GM19238 (cell line): ENCODE data around the gene R3HDM1.
"Not testable (repeated sequence)": the region's sequence is repeated elsewhere in the genome, so short reads cannot be mapped to it uniquely, and the experiment has no call there.

Source experiments
- DNase-seq: peaks from one replicate; pipeline ENCODE4 v3.0.0; 2011; ENCODE audit warnings: low spot score; ENCODE audit not compliant: insufficient read length

R3HDM1 gene

GRCh38 chr2:135531231-135532197 lies at the start of gene R3HDM1:
TSS of gene R3HDM1 (plus strand) at chr2:135531484. CDS start at chr2:135604846, 73,362 bp downstream.
- DNase-seq: peak; percentile 76

GRCh38 chr2:135485441-135485840 lies 45.8 kb upstream of the R3HDM1 start:
- DNase-seq: no peak

- DNase-seq: no peak
Measured at GRCh38 chr2:135490376-135490775, 40.9 kb upstream of the R3HDM1 start.

GRCh38 chr2:135494503-135494902 lies 36.8 kb upstream of the R3HDM1 start:
- no peak for DNase-seq

GRCh38 chr2:135494917-135495316 lies 36.4 kb upstream of the R3HDM1 start:
- no peak for DNase-seq

- not testable (repeated sequence) for DNase-seq
Measured at GRCh38 chr2:135498588-135498987, 32.7 kb upstream of the R3HDM1 start.

- no peak for DNase-seq
Measured at GRCh38 chr2:135504811-135505210, 26.5 kb upstream of the R3HDM1 start.

GRCh38 chr2:135510577-135510976 lies 20.7 kb upstream of the R3HDM1 start:
- DNase-seq: no peak

- DNase-seq: no peak
Measured at GRCh38 chr2:135512099-135512498, 19.2 kb upstream of the R3HDM1 start.

GRCh38 chr2:135525786-135526185 lies 5.5 kb upstream of the R3HDM1 start:
- no peak for DNase-seq

GRCh38 chr2:135528006-135528405 lies 3.3 kb upstream of the R3HDM1 start:
- no peak for DNase-seq

- DNase-seq: peak; percentile 61
Measured at GRCh38 chr2:135530313-135531230, 712 bp upstream of the R3HDM1 start, which contains the start of gene ZRANB3. TSS of gene ZRANB3 (minus strand) at chr2:135531218.

- DNase-seq: no peak
Measured at GRCh38 chr2:135532581-135532980, 1.3 kb downstream of the R3HDM1 start.

- DNase-seq: not testable (repeated sequence)
Measured at GRCh38 chr2:135533545-135533944, 2.3 kb downstream of the R3HDM1 start.

- no peak for DNase-seq
Measured at GRCh38 chr2:135546436-135546835, 15.2 kb downstream of the R3HDM1 start.

GRCh38 chr2:135547311-135547710 lies 16.0 kb downstream of the R3HDM1 start:
- DNase-seq: no peak

GRCh38 chr2:135551356-135551755 lies 20.1 kb downstream of the R3HDM1 start:
- no peak for DNase-seq

GRCh38 chr2:135552887-135553286 lies 21.6 kb downstream of the R3HDM1 start:
- no peak for DNase-seq

GRCh38 chr2:135555311-135555710 lies 24.0 kb downstream of the R3HDM1 start:
- DNase-seq: no peak

- DNase-seq: no peak
Measured at GRCh38 chr2:135557530-135557929, 26.2 kb downstream of the R3HDM1 start.

GRCh38 chr2:135561925-135562324 lies 30.6 kb downstream of the R3HDM1 start:
- DNase-seq: no peak

GRCh38 chr2:135563793-135564192 lies 32.5 kb downstream of the R3HDM1 start:
- no peak for DNase-seq
